Adrenal gland (tissue), 5 donors: ENCODE data around the gene FXYD3.

ENCODE experiments used
- CTCF ChIP-seq, 6 experiments: fragments of 450-650 bp in 4 of 6; fragments of 200-600 bp in 2 of 6; sonication (generic) in 1 of 6; IDR thresholded peaks; 1 replicate in 5 of 6; 2 replicates in 1 of 6; pipeline versions ENCODE4 v1.5.1 to v1.8.0; 2016 to 2021; ENCODE audit warnings: antibody characterized with exemption in 6 of 6, mild to moderate bottlenecking in 2 of 6, moderate library complexity in 1 of 6
- POLR2A ChIP-seq, 2 donors: fragments of 450-650 bp; IDR thresholded peaks; one replicate each; pipeline ENCODE4 v1.6.1; 2017; ENCODE audit warnings: antibody characterized with exemption in 2 of 2, mild to moderate bottlenecking in 2 of 2, moderate library complexity in 1 of 2
- donor health status: DM: no; HTN: no; CAD: no.

DNA sequence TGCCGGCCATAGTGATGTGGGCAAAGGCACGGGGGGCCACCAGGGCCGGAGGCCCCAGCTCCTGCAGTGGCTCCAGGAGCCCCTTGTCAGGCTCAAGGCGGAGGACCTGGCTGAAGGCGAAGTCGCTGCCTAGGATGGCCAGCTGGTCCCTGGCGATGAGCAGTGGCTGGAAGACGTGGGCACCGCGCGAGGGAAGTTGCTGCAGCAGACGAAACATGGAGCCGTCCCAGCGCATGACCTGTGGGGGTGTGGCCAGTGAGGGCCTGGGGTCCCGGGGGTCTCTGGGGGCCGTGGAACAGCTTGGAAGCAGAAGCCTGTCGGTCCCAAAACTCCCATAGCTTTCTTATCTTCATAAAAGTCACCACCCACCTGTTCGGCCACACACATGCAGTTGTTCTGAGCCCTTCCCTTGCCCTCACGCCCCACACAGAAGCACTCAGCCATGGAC is 9.7 kb downstream of the FXYD3 start:
- no peak for TF ChIP-seq CTCF (IDR thresholded peaks at IDR 0.05)
- no peak for TF ChIP-seq POLR2A (IDR thresholded peaks at IDR 0.05)
